Measurements from ENCODE around the gene OGFOD3. TPM values are rescaled to one million over a fixed set of nuclear protein-coding genes. Genes with fewer than 3 reads are reported as not detected.
"Not testable (repeated sequence)": the region's sequence is repeated elsewhere in the genome, so short reads cannot be mapped to it uniquely, and the experiment has no call there.

Gene OGFOD3
- total RNA-seq, 1 experiment from 2014 or later = 53.6 TPM

DNA sequence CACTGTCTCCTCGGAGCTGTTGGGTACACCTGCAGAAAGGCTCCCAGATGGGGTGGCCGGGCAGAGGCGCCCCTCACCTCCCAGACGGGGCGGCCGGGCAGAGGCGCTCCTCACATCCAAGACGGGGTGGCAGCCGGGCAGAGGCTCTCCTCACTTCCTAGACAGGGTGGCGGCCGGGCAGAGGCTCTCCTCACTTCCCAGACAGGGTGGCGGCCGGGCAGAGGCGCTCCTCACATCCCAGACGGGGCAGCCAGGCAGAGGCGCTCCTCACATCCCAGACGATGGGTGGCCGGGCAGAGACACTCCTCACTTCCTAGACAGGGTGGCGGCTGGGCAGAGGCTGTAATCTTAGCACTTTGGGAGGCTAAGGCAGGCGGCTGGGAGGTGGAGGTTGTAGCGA lies 35.3 kb upstream of the OGFOD3 start:
- intact Hi-C loops (cut with micrococcal nuclease) = loop anchor here (5.0 kb wide), 1 partner anchor 299 kb away; the partner anchor contains the start of gene TBCD
- H3K4me3 ChIP-seq (replicated peaks in 1 of 2; ENCODE audit: low read depth in 1 of 2, low read length in 2 of 2); H3K4me2 ChIP-seq (ENCODE audit: low read length): not testable (repeated sequence)

DNA sequence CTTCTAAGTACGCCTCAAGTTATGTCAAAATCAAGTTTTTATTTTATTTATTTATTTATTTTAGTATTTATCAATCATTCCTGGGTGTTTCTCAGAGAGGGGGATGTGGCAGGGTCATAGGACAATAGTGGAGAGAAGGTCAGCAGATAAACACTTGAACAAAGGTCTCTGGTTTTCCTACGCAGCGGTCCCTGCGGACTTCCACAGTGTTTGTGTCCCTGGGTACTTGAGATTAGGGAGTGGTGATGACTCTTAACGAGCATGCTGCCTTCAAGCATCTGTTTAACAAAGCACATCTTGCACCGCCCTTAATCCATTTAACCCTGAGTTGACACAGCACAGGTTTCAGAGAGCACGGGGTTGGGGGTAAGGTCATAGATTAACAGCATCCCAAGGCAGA lies 34.8 kb upstream of the OGFOD3 start:
- not testable (repeated sequence) for H3K36me3 ChIP-seq (ENCODE audit: control insufficient read depth in 1 of 2, insufficient read depth in 2 of 2, low read length in 2 of 2)

More for the DNA sequence above, 35.3 kb upstream of the OGFOD3 start:
- H3K27me3 ChIP-seq (ENCODE audit: insufficient read depth, low read length); H3K27ac ChIP-seq (ENCODE audit: low read depth, low read length); CTCF ChIA-PET; BruUV-seq (replicated peaks); H4K20me1 ChIP-seq (ENCODE audit: insufficient read depth); ATAC-seq; H3K9me2 ChIP-seq (ENCODE audit: insufficient read depth); H2AFZ ChIP-seq (ENCODE audit: low read depth, low read length, poor library complexity, severe bottlenecking); H3K36me3 ChIP-seq (ENCODE audit: control insufficient read depth in 1 of 2, insufficient read depth in 2 of 2, low read length in 2 of 2); DNase-seq (ENCODE audit: low read depth, low spot score); POLR2A ChIA-PET; H3K9me3 ChIP-seq (ENCODE audit: control insufficient read depth in 1 of 2, insufficient read depth in 1 of 2, low read depth in 1 of 2, low read length in 2 of 2); H3K9ac ChIP-seq (ENCODE audit: low read length); RAD21 ChIA-PET (ENCODE audit: low non-redundant PET in 1 of 2, low total read pairs in 2 of 2, uncharacterized antibody in 2 of 2, unreplicated experiment in 2 of 2): not testable (repeated sequence)
- H3K4me1 ChIP-seq (ENCODE audit: control insufficient read depth in 1 of 2, insufficient read depth in 2 of 2, low read length in 2 of 2) = peaks cover 16 to 31% of the 10 kb centered on the region in 2 experiments
- H3K79me2 ChIP-seq (ENCODE audit: insufficient read depth, low read length) = peaks cover 15% of the 10 kb centered on the region

DNA sequence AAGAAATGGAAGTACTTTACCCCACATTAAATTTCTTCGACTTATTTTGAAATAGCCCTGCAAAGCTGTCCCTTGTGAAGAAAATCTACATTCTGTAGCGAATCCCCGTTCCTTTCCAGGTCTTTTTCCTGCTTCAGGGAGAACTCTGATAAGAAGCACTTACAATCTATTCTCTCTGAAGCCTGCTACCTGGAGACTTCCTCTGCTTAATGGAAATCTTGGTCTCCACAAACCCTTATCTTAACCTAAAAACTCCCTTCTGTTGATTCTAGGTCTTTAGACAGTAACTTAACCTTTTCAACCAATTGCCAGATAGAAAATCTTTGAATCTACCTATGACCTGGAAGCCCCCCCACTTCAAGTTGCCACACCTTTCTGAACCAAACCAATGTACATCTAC lies 33.8 kb upstream of the OGFOD3 start:
- H3K9me2 ChIP-seq (ENCODE audit: insufficient read depth) = no peaks in the 10 kb centered on the region
- no TSS peak for BruUV-seq (replicated peaks)
- no peak overlapping the region for H3K27ac ChIP-seq (ENCODE audit: low read depth, low read length)
- no peak overlapping the region for H2AFZ ChIP-seq (ENCODE audit: low read depth, low read length, poor library complexity, severe bottlenecking)
- ATAC-seq (no peak), DNase-seq (ENCODE audit: low read depth, low spot score) (no peak)
- POLR2A ChIA-PET = no interaction called here
- intact Hi-C loops (cut with micrococcal nuclease) = loop anchor here (5.0 kb wide), 1 partner anchor 300 kb away; the partner anchor contains the start of gene TBCD
- H3K9me3 ChIP-seq (ENCODE audit: control insufficient read depth in 1 of 2, insufficient read depth in 1 of 2, low read depth in 1 of 2, low read length in 2 of 2) = no peaks in the 10 kb centered on the region
- peaks cover 0 to 5% of the 10 kb centered on the region in 2 experiments; a peak in 1 of 4 replicates for H3K36me3 ChIP-seq (ENCODE audit: control insufficient read depth in 1 of 2, insufficient read depth in 2 of 2, low read length in 2 of 2)
- H3K79me2 ChIP-seq (ENCODE audit: insufficient read depth, low read length) = peaks cover 15% of the 10 kb centered on the region
- H3K4me3 ChIP-seq (replicated peaks in 1 of 2; ENCODE audit: low read depth in 1 of 2, low read length in 2 of 2) = no peak overlapping the region
- H4K20me1 ChIP-seq (ENCODE audit: insufficient read depth) = no peaks in the 10 kb centered on the region
- no peak overlapping the region for H3K4me2 ChIP-seq (ENCODE audit: low read length)
- RAD21 ChIA-PET (ENCODE audit: low non-redundant PET in 1 of 2, low total read pairs in 2 of 2, uncharacterized antibody in 2 of 2, unreplicated experiment in 2 of 2) = no interaction called here
- no peaks in the 10 kb centered on the region for H3K27me3 ChIP-seq (ENCODE audit: insufficient read depth, low read length)
- CTCF ChIA-PET = no interaction called here
- peaks cover 10 to 22% of the 10 kb centered on the region in 2 experiments for H3K4me1 ChIP-seq (ENCODE audit: control insufficient read depth in 1 of 2, insufficient read depth in 2 of 2, low read length in 2 of 2)
- no peak overlapping the region for H3K9ac ChIP-seq (ENCODE audit: low read length)
- TF ChIP-seq, protein P1, sequence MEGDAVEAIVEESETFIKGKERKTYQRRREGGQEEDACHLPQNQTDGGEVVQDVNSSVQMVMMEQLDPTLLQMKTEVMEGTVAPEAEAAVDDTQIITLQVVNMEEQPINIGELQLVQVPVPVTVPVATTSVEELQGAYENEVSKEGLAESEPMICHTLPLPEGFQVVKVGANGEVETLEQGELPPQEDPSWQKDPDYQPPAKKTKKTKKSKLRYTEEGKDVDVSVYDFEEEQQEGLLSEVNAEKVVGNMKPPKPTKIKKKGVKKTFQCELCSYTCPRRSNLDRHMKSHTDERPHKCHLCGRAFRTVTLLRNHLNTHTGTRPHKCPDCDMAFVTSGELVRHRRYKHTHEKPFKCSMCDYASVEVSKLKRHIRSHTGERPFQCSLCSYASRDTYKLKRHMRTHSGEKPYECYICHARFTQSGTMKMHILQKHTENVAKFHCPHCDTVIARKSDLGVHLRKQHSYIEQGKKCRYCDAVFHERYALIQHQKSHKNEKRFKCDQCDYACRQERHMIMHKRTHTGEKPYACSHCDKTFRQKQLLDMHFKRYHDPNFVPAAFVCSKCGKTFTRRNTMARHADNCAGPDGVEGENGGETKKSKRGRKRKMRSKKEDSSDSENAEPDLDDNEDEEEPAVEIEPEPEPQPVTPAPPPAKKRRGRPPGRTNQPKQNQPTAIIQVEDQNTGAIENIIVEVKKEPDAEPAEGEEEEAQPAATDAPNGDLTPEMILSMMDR (IDR thresholded peaks at IDR 0.05 in 2 of 3, conservative IDR thresholded peaks at IDR 0.05 in 1 of 3; ENCODE audit: borderline replicate concordance in 1 of 3, insufficient read depth in 1 of 3, low read depth in 2 of 3, low read length in 2 of 3) = no peak
- TF ChIP-seq CEBPB (IDR thresholded peaks at IDR 0.05; ENCODE audit: low read depth) (no peak), EZH2 (IDR thresholded peaks at IDR 0.05) (no peak), YY1 (IDR thresholded peaks at IDR 0.05; ENCODE audit: extremely low read depth, insufficient replicate concordance, low read depth, low read length) (no peak), ELF1 (IDR thresholded peaks at IDR 0.05; ENCODE audit: borderline replicate concordance, low read depth) (no peak), POLR2A (IDR thresholded peaks at IDR 0.05; ENCODE audit: borderline replicate concordance, extremely low read depth, insufficient read depth, insufficient read length) (no peak), ZFX (IDR thresholded peaks at IDR 0.05) (no peak), RAD21 (IDR thresholded peaks at IDR 0.05; ENCODE audit: low read depth) (no peak), CBX3 (IDR thresholded peaks at IDR 0.05; ENCODE audit: low read depth) (no peak)
- TF ChIP-seq, protein P2, sequence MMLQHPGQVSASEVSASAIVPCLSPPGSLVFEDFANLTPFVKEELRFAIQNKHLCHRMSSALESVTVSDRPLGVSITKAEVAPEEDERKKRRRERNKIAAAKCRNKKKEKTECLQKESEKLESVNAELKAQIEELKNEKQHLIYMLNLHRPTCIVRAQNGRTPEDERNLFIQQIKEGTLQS (IDR thresholded peaks at IDR 0.05) = no peak

More for the DNA sequence above, 34.8 kb upstream of the OGFOD3 start:
- H3K27ac ChIP-seq (ENCODE audit: low read depth, low read length); DNase-seq (ENCODE audit: low read depth, low spot score); H3K9ac ChIP-seq (ENCODE audit: low read length); H2AFZ ChIP-seq (ENCODE audit: low read depth, low read length, poor library complexity, severe bottlenecking); H4K20me1 ChIP-seq (ENCODE audit: insufficient read depth); RAD21 ChIA-PET (ENCODE audit: low non-redundant PET in 1 of 2, low total read pairs in 2 of 2, uncharacterized antibody in 2 of 2, unreplicated experiment in 2 of 2); CTCF ChIA-PET; POLR2A ChIA-PET; H3K4me2 ChIP-seq (ENCODE audit: low read length); ATAC-seq; H3K9me3 ChIP-seq (ENCODE audit: control insufficient read depth in 1 of 2, insufficient read depth in 1 of 2, low read depth in 1 of 2, low read length in 2 of 2); H3K9me2 ChIP-seq (ENCODE audit: insufficient read depth); H3K27me3 ChIP-seq (ENCODE audit: insufficient read depth, low read length); BruUV-seq (replicated peaks); H3K4me3 ChIP-seq (replicated peaks in 1 of 2; ENCODE audit: low read depth in 1 of 2, low read length in 2 of 2): not testable (repeated sequence)
- intact Hi-C loops (cut with micrococcal nuclease) = loop anchor here (5.0 kb wide), 1 partner anchor 299 kb away; the partner anchor contains the start of gene TBCD
- Histone ChIP-seq H3K79me2 (ENCODE audit: insufficient read depth, low read length) (peaks cover 15% of the 10 kb centered on the region), H3K4me1 (ENCODE audit: control insufficient read depth in 1 of 2, insufficient read depth in 2 of 2, low read length in 2 of 2) (peaks cover 16 to 31% of the 10 kb centered on the region in 2 experiments)

Data from HCT116 (cell line).